GM21515 (cell line): ENCODE data around the gene ZNF469.

Source experiments
- ATAC-seq: cut with Tn5 transposase; IDR thresholded peaks from one replicate; pipeline ENCODE4 v1.9.1; 2021; ENCODE audit not compliant: unreplicated experiment

ZNF469 gene

GRCh38 chr16:88426018-88426417, 43.3 kb downstream of the ZNF469 start:
- no peak for ATAC-seq

- ATAC-seq, result no peak
Measured at GRCh38 chr16:88427376-88427775, 44.6 kb downstream of the ZNF469 start.

DNA sequence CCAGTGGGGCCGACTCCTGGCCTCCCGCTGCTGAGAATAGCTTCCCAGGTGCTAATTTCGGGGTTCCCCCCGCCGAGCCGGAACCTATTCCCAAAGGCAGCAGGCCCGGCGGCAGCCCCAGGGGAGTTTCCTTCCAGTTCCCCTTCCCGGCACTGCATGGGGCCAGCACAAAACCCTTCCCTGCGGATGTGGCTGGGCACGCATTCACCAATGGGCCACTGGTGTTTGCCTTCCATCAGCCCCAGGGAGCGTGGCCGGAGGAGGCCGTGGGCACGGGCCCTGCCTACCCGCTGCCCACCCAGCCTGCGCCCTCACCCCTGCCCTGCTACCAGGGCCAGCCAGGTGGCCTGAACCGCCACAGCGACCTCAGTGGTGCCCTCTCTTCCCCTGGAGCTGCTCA, 45.4 kb downstream of the ZNF469 start:
- no peak for ATAC-seq

GRCh38 chr16:88428616-88429386, 46.0 kb downstream of the ZNF469 start:
- ATAC-seq, result no peak

GRCh38 chr16:88429387-88430184, 46.8 kb downstream of the ZNF469 start:
- ATAC-seq, result no peak

DNA sequence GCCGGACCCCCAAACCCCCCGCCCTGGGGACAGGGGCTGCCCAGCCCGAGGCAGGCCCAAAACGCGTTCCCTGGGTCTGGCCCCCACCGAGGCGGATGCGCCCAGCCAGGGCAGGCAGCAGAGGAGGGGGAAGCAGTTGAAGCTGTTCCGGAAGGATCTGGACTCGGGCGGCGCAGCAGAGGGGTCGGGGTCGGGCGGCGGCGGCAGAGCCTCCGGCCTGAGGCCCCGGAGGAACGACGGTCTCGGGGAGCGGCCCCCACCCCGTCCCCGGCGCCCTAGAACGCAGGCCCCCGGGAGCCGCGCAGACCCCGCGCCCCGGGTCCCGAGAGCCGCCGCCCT, 47.4 kb downstream of the ZNF469 start:
- no peak for ATAC-seq

DNA sequence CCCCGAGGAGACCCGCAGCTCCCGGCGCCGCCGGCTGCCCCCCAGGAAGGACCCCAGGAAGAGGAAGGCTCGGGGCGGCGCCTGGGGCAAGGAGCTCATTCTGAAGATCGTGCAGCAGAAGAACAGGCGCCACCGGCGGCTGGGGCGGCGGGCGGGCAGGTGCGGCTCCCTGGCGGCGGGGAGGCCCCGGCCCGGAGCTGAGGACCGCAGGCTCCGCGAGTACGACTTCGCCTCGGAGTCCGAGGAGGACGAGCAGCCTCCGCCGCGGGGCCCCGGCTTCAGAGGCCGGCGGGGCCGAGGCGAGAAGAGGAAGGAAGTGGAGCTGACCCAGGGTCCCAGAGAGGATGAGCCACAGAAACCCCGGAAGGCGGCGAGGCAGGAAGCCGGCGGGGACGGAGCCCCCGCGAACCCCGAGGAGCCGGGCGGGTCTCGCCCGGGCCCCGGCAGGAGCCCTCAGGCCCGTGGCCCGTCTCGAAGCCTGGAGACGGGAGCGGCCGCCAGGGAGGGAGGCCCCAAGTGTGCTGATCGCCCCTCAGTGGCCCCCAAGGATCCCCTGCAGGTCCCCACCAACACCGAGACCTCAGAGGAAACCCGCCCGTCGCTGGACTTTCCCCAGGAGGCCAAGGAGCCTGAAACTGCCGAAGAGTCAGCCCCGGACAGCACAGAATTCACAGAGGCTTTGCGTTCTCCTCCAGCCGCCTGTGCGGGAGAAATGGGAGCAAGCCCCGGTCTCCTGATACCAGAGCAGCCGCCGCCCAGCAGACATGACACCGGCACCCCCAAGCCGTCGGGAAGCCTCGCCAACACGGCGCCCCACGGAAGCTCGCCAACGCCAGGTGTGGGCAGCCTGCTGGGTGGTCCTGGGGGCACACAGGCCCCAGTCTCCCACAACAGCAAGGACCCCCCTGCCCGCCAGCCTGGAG, 48.0 kb downstream of the ZNF469 start:
- no peak for ATAC-seq

GRCh38 chr16:88431651-88432050, 48.9 kb downstream of the ZNF469 start:
- ATAC-seq, result no peak

DNA sequence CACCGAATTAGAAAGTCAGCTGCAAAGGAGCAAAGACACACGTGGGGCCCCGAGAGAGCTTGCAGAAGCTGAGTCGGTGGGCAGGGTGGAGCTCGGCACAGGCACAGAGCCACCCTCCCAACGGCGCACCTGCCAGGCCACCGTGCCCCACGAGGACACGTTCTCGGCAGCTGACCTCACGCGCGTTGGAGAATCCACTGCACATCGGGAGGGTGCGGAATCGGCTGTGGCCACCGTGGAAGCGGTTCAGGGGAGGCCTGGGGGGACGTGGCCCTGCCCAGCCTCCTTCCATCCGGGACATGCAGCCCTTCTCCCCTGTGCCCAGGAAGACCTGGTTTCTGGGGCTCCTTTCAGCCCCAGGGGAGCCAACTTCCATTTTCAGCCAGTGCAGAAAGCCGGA, 49.4 kb downstream of the ZNF469 start:
- no peak for ATAC-seq
